Islet of Langerhans (tissue), 1 donor: Measurements from ENCODE around the gene PLIN5.
"Not testable (repeated sequence)": the region's sequence is repeated elsewhere in the genome, so short reads cannot be mapped to it uniquely, and the experiment has no call there.

Experiments used
- FAIRE-seq: peaks from one replicate; lab custom pipeline; 2011; peaks lifted over from hg19 to GRCh38; lab: Jason Lieb, UNC

PLIN5 gene

GRCh38 chr19:4567584-4568071 lies 32.6 kb upstream of the PLIN5 start:
- FAIRE-seq = no peak

DNA sequence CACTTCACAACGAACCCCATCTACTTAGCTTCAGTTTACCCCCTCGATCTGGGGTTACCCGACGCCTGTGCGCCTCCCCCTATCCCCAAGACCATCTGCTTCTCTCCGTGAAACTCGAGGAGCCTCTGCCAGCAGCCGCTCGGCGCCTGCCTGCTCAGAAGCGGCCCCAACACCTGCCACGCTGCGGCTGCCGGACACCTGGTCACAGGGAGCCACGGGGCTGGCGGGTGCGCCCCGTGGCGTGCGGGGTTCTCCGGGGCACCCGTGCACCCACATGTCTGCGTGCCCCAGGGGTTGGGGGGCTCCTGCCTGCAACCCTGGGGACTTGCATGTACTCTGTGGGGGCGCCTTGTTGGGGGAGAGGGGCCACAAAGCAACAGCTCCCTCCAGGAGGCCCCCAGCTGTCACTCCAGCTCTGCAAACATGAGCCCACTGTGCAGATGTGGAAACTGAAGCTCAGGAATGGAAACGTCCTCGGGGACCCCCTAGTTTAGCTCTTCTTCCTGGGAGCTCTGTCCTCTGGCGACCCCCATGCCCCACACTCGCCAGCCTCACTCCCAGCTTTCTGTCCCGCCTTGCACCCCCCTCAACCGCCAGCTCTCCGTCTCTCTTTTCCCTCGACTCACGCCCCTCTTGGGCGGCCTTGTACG lies 31.5 kb upstream of the PLIN5 start:
- FAIRE-seq = no peak

GRCh38 chr19:4563562-4563961 lies 28.5 kb upstream of the PLIN5 start:
- FAIRE-seq = not testable (repeated sequence)

GRCh38 chr19:4562085-4562484 lies 27.1 kb upstream of the PLIN5 start:
- not testable (repeated sequence) for FAIRE-seq

- no peak for FAIRE-seq
These were observed 24.5 kb upstream of the PLIN5 start, which contains the start of gene SEMA6B for GRCh38 chr19:4559569-4559968. SEMA6B (minus strand) TSS chr19:4559684; CDS start chr19:4558457, 1,227 bp downstream.

DNA sequence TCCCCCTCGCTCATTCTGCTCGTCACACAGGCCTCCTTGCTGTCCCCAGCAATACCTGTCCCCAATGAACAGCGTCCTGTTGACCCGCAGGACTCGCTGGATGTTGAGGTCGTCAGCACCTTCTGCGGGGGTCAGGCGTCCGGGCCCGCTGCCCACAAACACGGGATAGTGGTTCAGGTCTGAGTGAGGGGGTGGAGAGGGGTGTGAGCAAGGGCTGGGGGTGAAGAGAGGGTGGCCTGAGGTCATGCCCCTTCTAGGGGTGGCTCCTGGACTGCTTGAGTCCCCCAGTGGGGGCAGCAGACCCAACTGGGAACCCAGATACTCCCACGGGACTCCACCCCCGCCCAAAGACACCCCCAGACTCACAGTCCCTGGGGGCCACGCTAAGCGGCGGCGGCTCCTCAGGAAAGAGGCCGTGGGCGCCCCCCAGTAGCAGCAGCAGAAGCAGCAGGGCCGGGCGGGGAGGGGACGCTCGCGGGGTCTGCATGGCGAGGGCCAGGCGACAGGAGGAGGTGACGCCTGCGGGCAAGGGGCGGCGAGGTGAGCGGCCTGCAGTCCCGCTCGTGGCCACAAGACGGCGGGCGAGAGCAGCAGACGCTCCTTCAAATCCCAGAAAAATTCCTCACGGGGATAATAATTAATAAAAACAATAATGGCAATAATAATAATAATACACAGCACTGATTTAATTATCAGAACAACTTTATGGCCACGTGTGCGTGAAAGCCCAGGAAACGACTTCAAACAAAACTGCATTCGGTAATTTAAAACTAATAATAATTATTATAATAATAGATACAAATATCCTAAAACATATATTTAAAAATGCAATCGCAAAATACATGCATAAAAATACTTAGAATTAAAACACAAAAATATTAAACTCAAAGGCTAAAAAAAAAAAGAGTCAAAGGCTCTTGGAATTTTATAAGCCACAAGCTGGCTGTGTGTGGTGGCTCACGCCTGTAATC lies 23.2 kb upstream of the PLIN5 start:
- no peak for FAIRE-seq

- no peak for FAIRE-seq
These were observed 22.3 kb upstream of the PLIN5 start for GRCh38 chr19:4557144-4557970.

- FAIRE-seq = no peak
These were observed 21.6 kb upstream of the PLIN5 start for GRCh38 chr19:4556597-4557127.

- FAIRE-seq = no peak
These were observed 20.9 kb upstream of the PLIN5 start for GRCh38 chr19:4555657-4556561.

GRCh38 chr19:4554717-4555116 lies 19.7 kb upstream of the PLIN5 start:
- no peak for FAIRE-seq

DNA sequence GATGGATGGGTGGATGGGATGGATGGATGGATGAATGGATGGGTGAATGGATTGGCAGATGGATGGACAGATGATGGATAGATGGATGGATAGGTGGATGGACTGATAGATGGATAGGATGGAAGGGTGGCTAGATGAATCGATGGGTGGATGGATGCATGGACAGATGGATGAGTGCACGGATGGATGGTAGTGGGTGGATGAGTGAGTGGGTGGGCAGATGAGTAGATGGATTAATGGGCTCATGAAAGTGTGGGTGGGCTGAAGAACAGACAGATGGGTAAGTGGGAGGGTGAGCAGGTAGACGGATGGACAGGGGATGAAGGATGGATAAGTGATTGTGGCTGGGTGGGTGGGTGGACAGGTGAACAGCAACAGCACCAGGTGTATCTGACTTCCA lies 18.8 kb upstream of the PLIN5 start:
- no peak for FAIRE-seq

DNA sequence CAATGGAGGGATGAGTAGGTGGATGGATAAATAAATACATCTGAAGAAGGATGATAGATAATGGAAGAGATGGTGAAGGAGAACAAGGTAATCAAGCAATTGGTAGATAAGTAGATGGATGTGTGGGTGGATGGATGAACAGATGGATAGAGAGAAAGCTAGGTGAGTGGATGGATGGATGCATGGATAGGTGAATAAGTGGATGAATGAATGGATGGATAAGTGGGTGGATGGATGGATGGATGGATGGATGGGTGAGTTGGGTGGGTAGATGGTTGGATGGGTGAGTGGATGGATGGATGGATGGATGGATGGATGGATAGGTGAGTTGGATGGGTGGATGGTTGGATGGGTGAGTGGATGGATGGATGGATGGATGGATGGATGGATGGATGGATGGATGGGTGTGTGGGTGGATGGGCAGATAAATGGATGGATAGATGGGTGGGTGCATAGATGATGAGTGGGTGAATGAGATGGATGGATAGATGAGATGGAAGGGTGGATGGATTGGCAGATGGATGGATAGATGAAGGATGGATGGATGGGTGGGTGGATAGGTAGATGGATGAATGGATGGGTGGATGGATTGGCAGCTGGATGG lies 18.2 kb upstream of the PLIN5 start:
- FAIRE-seq = no peak

- FAIRE-seq = no peak
These were observed 17.4 kb upstream of the PLIN5 start for GRCh38 chr19:4552525-4552819.

- no peak for FAIRE-seq
These were observed 15.5 kb upstream of the PLIN5 start for GRCh38 chr19:4550479-4551050.

DNA sequence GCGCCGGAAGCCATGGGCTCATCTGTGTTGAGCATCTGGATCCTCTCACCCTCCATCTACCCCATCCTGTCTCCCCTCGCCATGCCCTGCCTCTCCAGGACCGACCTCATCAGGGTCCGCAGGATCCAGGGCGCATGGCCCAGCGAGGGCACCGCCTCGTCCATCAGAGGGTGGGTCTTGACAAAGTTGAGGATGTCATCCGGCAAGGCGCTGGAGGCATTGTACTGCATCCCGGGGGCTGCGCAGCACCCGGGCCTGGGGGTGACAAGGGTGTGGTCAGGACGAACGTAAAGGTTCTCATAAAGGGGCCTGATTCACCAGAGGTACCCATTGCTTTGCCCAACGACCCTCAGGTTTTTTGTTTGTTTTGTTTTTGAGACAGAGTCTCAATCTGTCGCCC lies 15.0 kb upstream of the PLIN5 start:
- no peak for FAIRE-seq

DNA sequence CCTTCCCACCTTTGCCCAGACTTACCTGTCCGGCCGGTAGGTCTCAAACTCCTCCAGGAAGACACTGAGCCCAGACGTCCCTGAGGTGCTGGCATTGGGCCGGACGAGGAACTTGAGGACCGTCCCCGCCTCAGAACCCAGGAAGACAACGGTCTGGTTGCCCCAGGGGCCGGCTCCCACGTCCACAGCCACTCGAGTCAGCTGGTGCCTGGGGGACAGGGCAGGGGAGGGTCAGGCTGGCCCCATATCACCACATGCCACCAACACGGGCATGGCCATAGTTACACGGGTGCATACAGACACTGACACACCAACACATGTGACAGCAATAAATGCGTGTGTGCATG lies 13.2 kb upstream of the PLIN5 start:
- FAIRE-seq = no peak

DNA sequence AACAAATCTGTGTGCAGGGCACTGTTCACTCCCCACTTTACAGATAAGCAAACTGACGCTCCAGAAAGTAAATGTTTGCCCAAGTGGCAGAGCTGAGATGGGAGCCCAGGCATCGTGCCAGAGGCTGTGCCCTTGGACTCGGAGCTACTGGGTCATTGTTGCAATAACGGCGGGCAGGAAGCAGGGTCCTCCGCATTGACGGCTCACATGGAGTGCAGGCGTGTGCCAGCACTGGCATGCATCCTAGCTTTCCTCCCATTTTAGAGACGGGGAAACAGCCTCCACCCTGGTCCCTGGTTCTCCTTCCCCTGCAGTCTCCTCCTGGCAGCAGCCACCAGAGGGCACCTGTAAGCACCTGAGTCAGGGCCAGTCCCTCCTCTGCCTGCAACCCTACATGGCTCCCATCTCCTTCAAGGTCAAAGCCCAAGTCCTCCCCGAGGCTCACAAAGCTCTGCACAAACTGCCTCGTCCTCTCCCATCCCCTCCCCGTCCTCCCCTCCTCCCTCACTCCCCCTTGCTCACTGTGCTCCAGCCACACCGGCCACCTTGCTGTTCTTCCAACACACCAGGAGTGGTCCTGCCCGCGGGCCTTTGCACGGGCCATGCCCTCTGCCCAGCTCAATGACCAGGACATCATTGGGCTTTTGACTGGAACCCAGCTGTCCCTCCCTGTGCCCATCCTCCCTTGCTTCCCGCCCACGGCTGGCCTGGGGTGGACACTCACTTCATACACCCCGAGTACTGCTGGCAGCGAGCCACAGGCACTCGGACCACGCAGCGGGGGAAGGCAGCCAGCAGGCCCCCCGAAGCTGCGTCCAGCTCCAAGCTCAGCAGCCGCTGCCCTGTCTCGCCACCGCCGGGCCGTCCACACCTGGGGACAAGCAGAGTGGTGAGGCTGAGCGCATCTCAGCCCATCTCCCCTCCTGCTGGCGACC lies 12.5 kb upstream of the PLIN5 start:
- FAIRE-seq = no peak

- no peak for FAIRE-seq
These were observed 9.0 kb upstream of the PLIN5 start for GRCh38 chr19:4543842-4544647.
